Measurements from ENCODE around the gene SLBP. TPM values are rescaled to one million over a fixed set of nuclear protein-coding genes. Genes with fewer than 3 reads are reported as not detected.

Gene SLBP
- total RNA-seq, 1 experiment from 2014 or later, result 92.3 TPM

DNA sequence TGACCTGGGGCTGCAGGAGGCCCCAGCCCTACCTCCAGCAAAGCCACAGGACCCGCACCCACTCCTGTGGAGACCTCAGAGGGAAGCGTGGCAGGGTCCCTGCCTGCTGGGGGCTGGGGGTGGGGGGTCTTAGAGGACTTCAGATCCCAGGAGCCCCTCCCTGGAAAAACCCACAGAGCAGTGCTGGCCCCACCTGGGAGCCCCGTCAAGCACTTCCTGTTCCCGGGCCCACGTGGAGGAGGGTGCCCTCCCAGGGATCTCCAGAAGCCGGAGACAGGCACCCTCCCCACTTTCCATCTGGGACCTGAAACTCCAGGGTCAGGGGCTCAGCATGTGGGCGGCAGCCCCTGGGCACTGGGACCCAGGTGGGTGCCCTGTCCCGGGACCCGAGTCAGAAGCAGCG, 41.2 kb upstream of the SLBP start:
- Histone ChIP-seq H3K27ac (no peak overlapping the region), H3K9me3 (replicated peaks) (no peaks in the 10 kb centered on the region), H3K27me3 (replicated peaks) (no peaks in the 10 kb centered on the region), H3K36me3 (no peaks in the 10 kb centered on the region), H3K4me3 (no peak overlapping the region), H3K4me1 (replicated peaks) (no peaks in the 10 kb centered on the region)
- DNase-seq (ENCODE audit: low read depth in 1 of 2, low spot score in 2 of 2), result no peak

DNA sequence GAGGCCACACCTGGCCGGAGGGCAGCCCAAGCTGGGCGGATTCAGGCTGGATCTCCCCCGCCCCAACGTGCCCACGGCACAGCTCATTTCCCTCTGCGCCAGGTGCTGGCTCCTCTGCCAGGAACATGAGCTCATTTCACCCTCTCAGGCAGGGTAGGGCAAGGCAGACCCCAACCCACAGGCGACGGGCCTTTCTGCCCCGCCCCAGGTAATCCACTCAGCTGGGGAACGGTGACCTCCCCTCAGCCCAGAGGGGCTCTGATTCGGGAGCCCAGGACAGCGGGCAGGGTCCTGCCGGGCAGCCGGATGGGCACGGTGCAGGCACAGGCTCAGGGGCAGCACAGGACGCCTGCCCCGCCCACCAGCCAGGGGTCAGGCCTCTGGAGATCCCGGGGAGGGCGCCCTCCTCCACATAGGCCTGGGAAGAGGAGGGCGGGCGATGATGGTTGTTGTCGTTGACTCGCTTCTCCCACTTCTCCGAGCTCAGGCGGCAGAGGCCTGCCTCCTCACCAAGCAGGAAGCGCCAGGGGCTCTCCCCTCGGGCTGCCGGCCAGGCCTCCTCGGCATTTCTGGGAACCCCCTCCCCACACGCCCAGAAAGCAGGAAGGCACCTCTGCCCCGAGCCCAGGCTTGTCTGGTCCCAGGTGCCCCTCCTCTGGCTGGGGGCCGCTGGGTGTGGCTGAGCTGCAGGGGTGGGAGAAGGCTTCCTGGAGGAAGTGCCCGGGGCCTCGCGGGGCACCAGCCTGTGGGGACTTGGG, 40.3 kb upstream of the SLBP start:
- no peaks in the 10 kb centered on the region for H3K36me3 ChIP-seq
- no peaks in the 10 kb centered on the region for H3K9me3 ChIP-seq (replicated peaks)
- H3K27ac ChIP-seq, result no peak overlapping the region
- no peak for DNase-seq (ENCODE audit: low read depth in 1 of 2, low spot score in 2 of 2)
- no peaks in the 10 kb centered on the region for H3K4me1 ChIP-seq (replicated peaks)
- H3K4me3 ChIP-seq, result no peak overlapping the region
- no peaks in the 10 kb centered on the region for H3K27me3 ChIP-seq (replicated peaks)

DNA sequence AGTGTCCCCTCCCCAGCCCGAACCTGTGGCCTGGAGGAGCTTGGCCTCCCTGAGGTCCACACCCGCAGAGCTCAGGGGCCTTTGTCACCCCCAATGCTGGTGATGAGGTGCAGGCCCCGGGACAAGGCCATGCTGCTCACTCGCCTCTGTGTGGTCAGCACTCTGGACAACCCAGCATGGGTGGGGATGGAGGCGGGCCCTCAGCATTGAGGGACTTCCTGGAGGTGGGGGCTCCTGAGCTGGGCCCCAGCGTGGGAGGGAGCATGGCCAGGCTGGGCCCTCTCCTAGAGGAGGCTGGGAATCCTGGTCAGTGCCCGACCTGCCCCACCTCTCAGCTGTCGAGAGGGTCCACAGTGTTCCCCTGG, 39.8 kb upstream of the SLBP start:
- Histone ChIP-seq H3K27ac (no peak overlapping the region), H3K27me3 (replicated peaks) (no peaks in the 10 kb centered on the region), H3K4me3 (no peak overlapping the region)

DNA sequence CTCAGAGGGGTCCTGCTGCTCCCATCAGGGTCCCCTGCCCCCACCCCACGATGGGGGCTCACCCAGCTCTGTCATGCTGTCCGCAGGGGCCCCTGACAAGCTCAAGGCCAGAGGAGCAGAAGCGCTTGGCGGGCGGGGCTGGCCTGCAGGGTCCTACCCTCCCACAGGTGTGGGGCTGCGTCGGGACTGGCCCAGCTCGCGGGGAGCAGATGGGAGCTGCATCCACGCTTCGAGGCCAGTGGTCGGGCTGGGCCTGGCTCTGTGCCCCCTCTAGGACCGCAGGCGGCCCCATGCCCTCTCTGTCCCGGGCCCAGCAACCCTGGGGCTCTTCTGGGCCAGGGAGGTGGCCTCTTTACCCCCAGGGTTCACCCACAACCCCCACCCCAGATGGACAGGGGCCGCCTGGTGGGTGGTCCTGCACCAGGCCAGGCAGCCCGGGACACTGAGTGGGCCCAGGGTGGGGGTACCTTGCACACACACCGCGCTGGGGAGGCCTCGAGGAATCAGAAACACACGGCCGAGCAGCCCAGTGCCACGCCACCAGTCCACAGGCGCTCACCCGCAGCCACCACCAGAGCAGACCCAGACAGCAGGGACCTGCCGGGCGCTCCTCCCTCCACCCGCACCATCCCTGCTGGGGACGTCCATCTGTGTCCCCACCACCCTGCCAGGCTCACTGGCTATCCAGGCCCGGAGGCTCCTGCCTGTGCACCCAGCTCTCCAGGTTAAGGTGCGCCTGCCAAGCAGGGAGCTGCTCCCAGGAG, 39.2 kb upstream of the SLBP start:
- no peaks in the 10 kb centered on the region for H3K27me3 ChIP-seq (replicated peaks)
- H3K9me3 ChIP-seq (replicated peaks), result no peaks in the 10 kb centered on the region
- no peak overlapping the region for H3K4me3 ChIP-seq
- DNase-seq (ENCODE audit: low read depth in 1 of 2, low spot score in 2 of 2), result no peak
- H3K4me1 ChIP-seq (replicated peaks), result no peaks in the 10 kb centered on the region
- no peak overlapping the region for H3K27ac ChIP-seq
- H3K36me3 ChIP-seq, result no peaks in the 10 kb centered on the region

More for the DNA sequence above, 39.8 kb upstream of the SLBP start:
- Histone ChIP-seq H3K9me3 (replicated peaks) (no peaks in the 10 kb centered on the region), H3K4me1 (replicated peaks) (no peaks in the 10 kb centered on the region), H3K36me3 (no peaks in the 10 kb centered on the region)
- no peak for DNase-seq (ENCODE audit: low read depth in 1 of 2, low spot score in 2 of 2)

DNA sequence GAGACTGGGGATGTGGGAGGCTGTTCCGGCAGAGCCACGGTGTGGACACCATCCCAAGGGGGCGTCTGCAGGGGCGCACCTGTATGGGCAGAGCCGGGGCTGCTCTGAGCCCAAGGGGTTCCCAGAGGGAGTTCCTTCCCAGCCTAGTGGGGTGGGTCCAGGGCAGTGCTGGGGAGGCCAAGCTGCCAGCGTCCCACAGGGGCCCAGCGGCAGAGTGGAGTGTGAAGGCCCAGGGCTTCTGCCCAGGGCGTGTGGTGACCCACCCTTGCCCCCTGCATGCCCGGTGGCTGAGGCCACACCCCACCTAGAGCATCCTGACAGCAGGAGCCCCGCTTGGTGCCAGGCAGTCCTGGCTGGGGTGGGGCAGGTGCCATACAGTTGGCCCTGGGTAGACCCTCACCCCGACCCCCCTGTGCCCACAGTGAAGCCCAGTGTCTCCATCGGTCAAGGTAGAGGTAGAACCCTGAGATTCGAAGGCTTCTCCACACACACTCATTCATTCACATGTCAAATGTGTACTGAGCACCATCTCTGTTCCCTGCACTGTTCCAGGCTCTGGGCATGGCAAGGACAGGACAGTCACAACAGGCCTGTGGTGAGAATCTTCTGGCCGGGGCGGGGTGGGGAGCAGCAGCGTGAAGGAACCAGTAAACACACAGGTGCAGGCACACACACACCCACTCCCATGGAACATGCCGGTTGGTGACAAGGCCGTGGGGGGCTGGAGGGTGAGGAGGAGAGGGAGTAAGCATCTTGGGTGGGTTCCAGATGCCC, 38.4 kb upstream of the SLBP start:
- Histone ChIP-seq H3K4me1 (replicated peaks) (no peaks in the 10 kb centered on the region), H3K9me3 (replicated peaks) (no peaks in the 10 kb centered on the region), H3K27ac (no peak overlapping the region), H3K36me3 (peaks cover 3% of the 10 kb centered on the region; the same call in 1 of the 2 replicates), H3K4me3 (no peak overlapping the region), H3K27me3 (replicated peaks) (no peaks in the 10 kb centered on the region)
- DNase-seq (ENCODE audit: low read depth in 1 of 2, low spot score in 2 of 2), result no peak

DNA sequence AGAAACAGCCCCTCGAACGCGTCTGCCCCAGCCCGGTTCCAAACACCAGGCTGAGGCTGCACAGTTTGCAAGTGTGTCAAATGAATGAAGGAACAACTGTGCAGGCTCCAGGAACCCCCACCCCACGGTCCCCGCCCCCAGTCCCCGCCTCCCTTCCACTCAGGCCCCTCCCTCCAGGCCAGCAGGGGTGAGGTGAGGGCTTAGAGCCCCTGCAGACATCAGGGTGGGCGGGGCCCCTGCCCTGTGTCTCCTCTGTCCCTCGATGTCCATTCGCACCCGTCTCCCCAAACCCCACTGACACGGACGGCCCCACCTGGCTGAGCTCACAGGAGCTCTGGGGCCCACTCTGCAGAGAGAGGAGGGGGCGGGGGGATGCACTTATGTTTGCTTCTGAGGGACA, 37.7 kb upstream of the SLBP start:
- Histone ChIP-seq H3K4me1 (replicated peaks) (no peaks in the 10 kb centered on the region), H3K4me3 (no peak overlapping the region), H3K36me3 (peaks cover 8% of the 10 kb centered on the region), H3K27ac (no peak overlapping the region), H3K27me3 (replicated peaks) (no peaks in the 10 kb centered on the region), H3K9me3 (replicated peaks) (no peaks in the 10 kb centered on the region)
- DNase-seq (ENCODE audit: low read depth in 1 of 2, low spot score in 2 of 2), result no peak

DNA sequence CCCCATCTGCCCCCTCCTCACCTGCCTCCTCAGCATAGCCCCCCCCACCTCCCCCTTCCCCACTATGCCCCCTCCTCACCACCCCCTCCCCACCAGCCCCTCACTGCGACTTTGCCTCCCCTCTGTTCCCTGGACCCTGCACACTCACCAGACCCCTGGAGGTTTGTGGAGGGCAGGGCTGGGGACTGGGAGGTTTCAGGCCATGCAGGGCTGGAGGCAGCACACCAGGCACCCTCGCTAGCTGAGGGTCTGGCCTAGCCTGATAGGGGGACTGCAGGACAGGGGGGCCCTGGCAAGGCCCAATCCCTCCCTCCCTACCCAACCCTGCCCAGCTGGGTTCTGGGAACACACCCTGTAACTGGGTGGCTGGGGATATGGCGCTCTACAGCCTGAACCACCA, 37.3 kb upstream of the SLBP start:
- H3K27me3 ChIP-seq (replicated peaks), result no peaks in the 10 kb centered on the region
- no peaks in the 10 kb centered on the region for H3K9me3 ChIP-seq (replicated peaks)
- no peaks in the 10 kb centered on the region for H3K4me1 ChIP-seq (replicated peaks)
- H3K36me3 ChIP-seq, result peaks cover 12% of the 10 kb centered on the region
- DNase-seq (ENCODE audit: low read depth in 1 of 2, low spot score in 2 of 2), result no peak
- H3K27ac ChIP-seq, result no peak overlapping the region
- H3K4me3 ChIP-seq, result no peak overlapping the region

DNA sequence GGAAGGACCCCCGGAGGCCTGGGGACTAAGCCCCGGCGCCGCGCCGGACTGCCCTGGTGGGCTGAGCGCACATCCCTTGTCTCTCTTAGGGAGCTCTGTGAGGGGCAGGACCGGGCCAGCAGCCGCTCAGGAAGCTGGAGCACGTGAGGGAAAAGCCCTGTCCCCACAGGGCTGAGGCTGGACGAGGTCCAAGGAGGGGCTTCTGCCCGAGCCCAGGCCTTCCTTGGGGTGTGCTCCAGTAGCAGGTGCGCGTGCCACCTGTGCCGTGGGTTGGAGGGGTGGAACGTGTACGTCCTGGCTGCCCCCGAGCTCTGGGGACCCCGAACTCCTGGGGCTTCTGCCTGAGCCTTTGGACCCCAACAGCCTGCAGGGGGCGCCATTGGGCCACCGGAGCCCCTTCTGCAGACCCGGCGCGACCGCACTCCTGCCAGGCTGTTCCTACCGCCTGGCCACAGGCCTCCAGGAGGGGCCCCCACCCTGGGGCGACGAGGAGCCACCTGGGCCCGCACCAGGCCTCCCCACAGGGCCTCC, 36.4 kb upstream of the SLBP start:
- DNase-seq (ENCODE audit: low read depth in 1 of 2, low spot score in 2 of 2), result peak; percentile 28 to 71
- H3K9me3 ChIP-seq (replicated peaks), result no peaks in the 10 kb centered on the region
- H3K4me1 ChIP-seq (replicated peaks), result no peaks in the 10 kb centered on the region
- no peaks in the 10 kb centered on the region for H3K27me3 ChIP-seq (replicated peaks)
- peaks cover 14% of the 10 kb centered on the region for H3K36me3 ChIP-seq
- no peak overlapping the region for H3K27ac ChIP-seq
- no peak overlapping the region for H3K4me3 ChIP-seq

DNA sequence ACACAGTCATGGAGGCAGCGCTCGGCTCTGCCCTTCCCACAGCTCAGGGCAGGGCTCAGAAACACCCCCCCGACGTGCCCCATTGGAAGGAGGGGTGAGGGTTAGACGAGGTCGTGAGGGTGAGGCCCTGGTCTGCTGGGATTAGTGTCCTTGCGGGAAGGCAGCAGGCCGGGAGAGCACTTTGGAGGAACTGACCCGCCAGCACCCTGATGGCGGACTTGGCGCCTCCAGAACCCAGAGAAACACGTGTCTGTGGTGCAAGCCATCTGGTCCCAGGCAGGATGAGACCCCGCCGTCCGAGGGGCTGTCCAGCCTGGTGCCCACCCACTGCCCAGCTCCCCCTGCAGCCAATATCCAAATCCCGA, 35.5 kb upstream of the SLBP start:
- Histone ChIP-seq H3K4me3 (no peak overlapping the region), H3K9me3 (replicated peaks) (no peaks in the 10 kb centered on the region), H3K27ac (no peak overlapping the region), H3K4me1 (replicated peaks) (no peaks in the 10 kb centered on the region), H3K27me3 (replicated peaks) (no peaks in the 10 kb centered on the region), H3K36me3 (peaks cover 14% of the 10 kb centered on the region)
- no peak for DNase-seq (ENCODE audit: low read depth in 1 of 2, low spot score in 2 of 2)

DNA sequence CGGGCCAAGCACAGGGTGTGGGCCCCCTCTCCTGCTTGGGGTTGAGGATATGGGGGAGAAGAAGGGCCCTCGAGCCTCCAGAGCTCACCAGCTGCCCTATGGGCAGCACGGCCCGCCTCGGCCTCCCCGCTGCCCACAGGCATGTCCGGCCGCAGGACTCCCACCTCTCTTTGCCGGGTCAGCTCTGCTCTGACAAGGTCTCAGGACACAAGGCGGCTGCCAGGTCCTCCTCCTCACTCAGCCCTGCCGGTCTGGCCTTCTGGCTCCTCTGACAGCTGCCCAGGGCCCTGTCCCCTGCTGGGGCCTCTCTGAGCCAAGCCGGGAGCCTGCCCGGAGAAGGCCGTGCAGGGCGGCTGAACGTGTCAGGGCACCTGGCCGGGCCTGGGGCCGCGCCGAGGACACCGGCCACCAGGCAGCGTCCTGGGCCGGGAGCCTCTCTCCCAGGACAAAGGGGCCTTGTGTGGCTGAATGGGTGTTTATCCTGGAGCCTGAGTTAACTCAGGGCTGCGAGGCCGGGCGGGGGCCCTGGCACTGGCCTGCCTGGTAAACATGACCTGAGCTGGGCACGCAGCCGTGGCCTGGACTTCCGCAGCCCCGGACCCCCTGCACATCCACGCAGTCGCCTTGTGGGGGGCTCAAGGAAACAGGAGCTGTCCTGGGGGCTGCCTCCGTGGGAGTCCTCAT, 34.9 kb upstream of the SLBP start:
- Histone ChIP-seq H3K36me3 (peaks cover 18% of the 10 kb centered on the region), H3K4me1 (replicated peaks) (no peaks in the 10 kb centered on the region), H3K9me3 (replicated peaks) (no peaks in the 10 kb centered on the region), H3K27me3 (replicated peaks) (no peaks in the 10 kb centered on the region), H3K4me3 (no peak overlapping the region), H3K27ac (no peak overlapping the region)
- DNase-seq (ENCODE audit: low read depth in 1 of 2, low spot score in 2 of 2), result no peak

DNA sequence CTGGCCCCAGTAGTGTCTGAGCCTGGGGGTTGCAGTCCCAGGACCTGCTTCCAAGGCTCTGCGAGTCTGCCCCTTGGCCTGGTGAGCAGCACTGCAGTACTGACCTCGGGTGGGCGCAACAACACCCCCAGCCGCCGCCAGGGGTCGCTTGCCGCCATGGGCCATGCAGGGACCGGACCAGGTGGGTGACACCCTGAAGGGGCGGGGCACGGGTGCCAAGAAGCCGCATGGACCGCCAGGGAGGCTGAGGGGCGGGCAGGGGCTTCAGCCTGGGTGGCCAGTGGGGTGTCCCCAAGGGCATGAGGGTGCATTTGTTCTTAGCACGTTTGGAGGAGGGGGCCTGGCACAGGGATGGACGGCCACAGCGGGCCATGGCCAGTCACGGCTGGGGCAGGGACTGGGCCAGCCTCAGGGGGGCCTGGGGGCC, 34.2 kb upstream of the SLBP start:
- no peaks in the 10 kb centered on the region for H3K9me3 ChIP-seq (replicated peaks)
- DNase-seq (ENCODE audit: low read depth in 1 of 2, low spot score in 2 of 2), result peak; percentile 24 to 78
- no peaks in the 10 kb centered on the region for H3K4me1 ChIP-seq (replicated peaks)
- H3K27ac ChIP-seq, result no peak overlapping the region
- H3K36me3 ChIP-seq, result peaks cover 26% of the 10 kb centered on the region
- H3K27me3 ChIP-seq (replicated peaks), result no peaks in the 10 kb centered on the region
- no peak overlapping the region for H3K4me3 ChIP-seq

DNA sequence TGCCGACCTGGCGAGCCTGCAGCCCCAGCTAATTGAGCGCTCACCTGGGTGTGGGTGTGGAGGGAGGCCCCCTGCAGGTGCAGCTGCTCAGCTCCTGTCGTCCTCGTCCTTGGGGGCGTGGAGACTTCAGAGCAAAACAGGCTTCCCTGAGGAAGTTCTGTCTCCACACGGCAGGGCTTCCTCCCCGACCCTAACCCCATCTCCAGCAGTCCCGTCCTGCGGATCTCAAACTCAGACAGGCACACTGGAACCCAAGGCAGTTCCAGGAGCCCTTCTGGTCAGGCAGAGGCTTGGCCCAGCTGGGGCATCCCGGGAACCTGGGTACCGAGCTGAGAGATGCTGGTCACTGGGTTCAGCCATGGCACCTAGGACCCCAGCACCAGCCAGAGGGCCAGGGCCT, 33.6 kb upstream of the SLBP start:
- peaks cover 31% of the 10 kb centered on the region for H3K36me3 ChIP-seq
- H3K9me3 ChIP-seq (replicated peaks), result no peaks in the 10 kb centered on the region
- no peaks in the 10 kb centered on the region for H3K4me1 ChIP-seq (replicated peaks)
- H3K4me3 ChIP-seq, result no peak overlapping the region
- H3K27ac ChIP-seq, result no peak overlapping the region
- no peak for DNase-seq (ENCODE audit: low read depth in 1 of 2, low spot score in 2 of 2)
- H3K27me3 ChIP-seq (replicated peaks), result no peaks in the 10 kb centered on the region

DNA sequence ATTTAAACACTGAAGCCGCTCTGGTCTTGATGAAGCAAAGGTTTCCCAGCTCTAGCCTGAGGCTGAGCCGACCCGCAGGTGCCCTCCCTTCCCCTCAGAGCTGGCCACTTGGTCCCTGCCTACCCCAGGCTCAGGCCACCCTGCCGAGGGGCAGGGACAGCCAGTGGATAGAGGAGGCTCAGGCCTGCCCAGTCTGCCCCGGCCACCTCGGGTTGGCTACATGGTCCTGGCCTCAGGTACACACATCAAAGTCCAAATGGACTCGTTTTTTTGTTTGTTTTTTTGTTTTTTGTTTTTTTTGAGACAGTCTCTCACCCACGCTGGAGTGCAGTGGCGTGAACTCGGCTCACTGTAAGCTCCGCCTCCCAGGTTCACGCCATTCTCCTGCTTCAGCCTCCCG, 33.0 kb upstream of the SLBP start:
- no peak overlapping the region for H3K27ac ChIP-seq

More for the DNA sequence above, 33.0 kb upstream of the SLBP start:
- H3K36me3 ChIP-seq, result peaks cover 37% of the 10 kb centered on the region
- no peaks in the 10 kb centered on the region for H3K9me3 ChIP-seq (replicated peaks)
- H3K27me3 ChIP-seq (replicated peaks), result no peaks in the 10 kb centered on the region
- no peak overlapping the region for H3K4me3 ChIP-seq
- no peak for DNase-seq (ENCODE audit: low read depth in 1 of 2, low spot score in 2 of 2)
- no peaks in the 10 kb centered on the region for H3K4me1 ChIP-seq (replicated peaks)

Measured in SJSA1 (cell line).